GM12878 (cell line): ENCODE measurements around the gene STEAP3. TPM values are rescaled to one million over a fixed set of nuclear protein-coding genes. Genes with fewer than 3 reads are reported as not detected.

ENCODE experiments used
- ATAC-seq: fragments of 200-7000 bp; cut with Tn5 transposase; 3 replicates; pipeline ENCODE4 v1.9.1; 2020; ENCODE audit warnings: mild to moderate bottlenecking, moderate library complexity
- BruUV-seq: library from RNA; stranded (reverse); fragments of 400-500 nt; replicated peaks from 2 replicates; lab custom pipeline; 2021; lab: Mats Ljungman, UMichigan
- CTCF ChIA-PET: fragments of 300-600 bp; sonication (Branson Sonifier 250); formaldehyde crosslinking; extraction: SDS; loops from one replicate; lab custom pipeline; 2021; ENCODE audit warnings: inconsistent platforms; lab: Yijun Ruan, JAX
- POLR2A ChIA-PET: fragments of 350-600 bp; formaldehyde crosslinking; extraction: SDS; loops from one replicate; lab custom pipeline; 2021; ENCODE audit warnings: inconsistent platforms; lab: Charles Lee
- RAD21 ChIA-PET: fragments of 300-600 bp; sonication (Branson Sonifier 250); formaldehyde crosslinking; loops from one replicate; lab custom pipeline; 2023; ENCODE audit warnings: antibody characterized with exemption; ENCODE audit not compliant: unreplicated experiment; lab: Charles Lee
- SMC1A ChIA-PET: fragments of 300-600 bp; sonication (Branson Sonifier 250); formaldehyde crosslinking; loops from one replicate; lab custom pipeline; 2023; ENCODE audit not compliant: unreplicated experiment, uncharacterized antibody; lab: Charles Lee
- DNase-seq: peaks from one replicate; pipeline ENCODE4 v3.0.0-alpha.2; 2011; ENCODE audit warnings: low read depth, low spot score
- FAIRE-seq: peaks from 3 replicates; lab custom pipeline; 2011; peaks lifted over from hg19 to GRCh38; lab: Jason Lieb, UNC
- H2AFZ ChIP-seq: 2 replicates; pipeline ENCODE4 v1.6.0; 2011; ENCODE audit warnings: low read depth, low read length, control low read depth; ENCODE audit not compliant: control insufficient read depth
- H3K27ac ChIP-seq: 2 replicates; pipeline ENCODE4 v1.5.1; 2011; ENCODE audit warnings: control low read depth; ENCODE audit not compliant: control insufficient read depth, insufficient read depth
- H3K27me3 ChIP-seq, 2 experiments: replicated peaks in 1 of 2; 2 replicates each; pipeline versions ENCODE4 v1.6.0 to v1.6.1; 2011; ENCODE audit warnings: low read length in 1 of 2; ENCODE audit not compliant: control insufficient read depth in 2 of 2, insufficient read depth in 2 of 2
- H3K36me3 ChIP-seq, 2 experiments: 2 replicates each; pipeline ENCODE4 v1.5.1; 2011; ENCODE audit warnings: low read length in 1 of 2; ENCODE audit not compliant: control insufficient read depth in 2 of 2, insufficient read depth in 2 of 2
- H3K4me1 ChIP-seq: 2 replicates; pipeline ENCODE4 v1.6.1; 2011; ENCODE audit warnings: mild to moderate bottlenecking, low read length, moderate library complexity, mixed read lengths; ENCODE audit not compliant: control insufficient read depth, insufficient read depth
- H3K4me2 ChIP-seq: 2 replicates; pipeline ENCODE4 v1.6.0; 2011; ENCODE audit warnings: control low read depth; ENCODE audit not compliant: control insufficient read depth, insufficient read depth
- H3K4me3 ChIP-seq: fragments of 200-600 bp; sonication (generic); 2 replicates; pipeline ENCODE4 v1.5.1; 2016
- H3K79me2 ChIP-seq: 2 replicates; pipeline ENCODE4 v1.6.0; 2011; ENCODE audit warnings: low read length; ENCODE audit not compliant: control insufficient read depth, insufficient read depth
- H3K9ac ChIP-seq: 2 replicates; pipeline ENCODE4 v1.8.0; 2011; ENCODE audit warnings: low read length, control low read depth, mixed read lengths; ENCODE audit not compliant: control insufficient read depth, insufficient read depth
- H3K9me3 ChIP-seq: replicated peaks from 3 replicates; pipeline ENCODE4 v1.5.1; 2011; ENCODE audit warnings: mild to moderate bottlenecking, low read length; ENCODE audit not compliant: control insufficient read depth, insufficient read depth
- H4K20me1 ChIP-seq: 2 replicates; pipeline ENCODE4 v1.6.0; 2011; ENCODE audit not compliant: control insufficient read depth, insufficient read depth
- BCL3 ChIP-seq: IDR thresholded peaks from 2 replicates; pipeline ENCODE4 v1.6.1; 2011; ENCODE audit warnings: borderline replicate concordance, low read depth, mild to moderate bottlenecking, moderate library complexity, low read length; ENCODE audit not compliant: insufficient read depth, poor library complexity, severe bottlenecking
- FOS ChIP-seq: IDR thresholded peaks from 3 replicates; pipeline ENCODE4 v1.6.1; 2011; ENCODE audit warnings: borderline replicate concordance; ENCODE audit not compliant: insufficient read length; ENCODE audit errors: extremely low read depth
- FOXK2 ChIP-seq: fragments of 450-650 bp; IDR thresholded peaks from 2 replicates; pipeline ENCODE4 v1.6.1; 2017; ENCODE audit warnings: mild to moderate bottlenecking, moderate library complexity
- HDAC2 ChIP-seq: fragments of 200-600 bp; sonication (generic); IDR thresholded peaks from 2 replicates; pipeline ENCODE4 v1.6.1; 2017
- USF1 ChIP-seq: IDR thresholded peaks from 2 replicates; pipeline ENCODE4 v1.6.1; 2011; ENCODE audit warnings: borderline replicate concordance, low read depth, mild to moderate bottlenecking, moderate library complexity, mixed read lengths, low read length; ENCODE audit not compliant: insufficient read depth; ENCODE audit errors: extremely low read length
- WRNIP1 ChIP-seq: IDR thresholded peaks from 2 replicates; pipeline ENCODE4 v1.6.1; 2011; ENCODE audit warnings: low read depth, low read length, improper control_type of control experiment, borderline replicate concordance
- YY1 ChIP-seq: IDR thresholded peaks from 2 replicates; pipeline ENCODE4 v1.6.1; 2011; ENCODE audit warnings: low read depth, mild to moderate bottlenecking, low read length
- ZBED1 ChIP-seq: IDR thresholded peaks from 2 replicates; pipeline ENCODE4 v1.6.1; 2016; ENCODE audit warnings: borderline replicate concordance
- WGBS: methylation state at CpG from one replicate; pipeline ENCODE4 v1.1.6; 2016; ENCODE audit warnings: low lambda C conversion rate; ENCODE audit not compliant: insufficient replicate concordance, insufficient coverage; ENCODE audit errors: missing lambda C conversion rate; 5-methylcytosine and 5-hydroxymethylcytosine counted together
- in situ Hi-C: fragments of 300-500 bp; cut with MboI; formaldehyde crosslinking; loops from 9 replicates; pipeline ENCODE4 v1.14.3; 2018; ENCODE audit warnings: mixed read lengths
- intact Hi-C: fragments of 100-400 bp; cut with micrococcal nuclease; formaldehyde crosslinking; loops from one replicate; pipeline ENCODE4 v1.14.2; 2022; ENCODE audit not compliant: unreplicated experiment
- polyA plus RNA-seq, 11 experiments: library from polyadenylated mRNA; depleted of rRNA in 4 of 11; unstranded in 6 of 11; stranded (reverse) in 5 of 11; fragments of >200 nt; fragmentation: Nextera tagmentation in 4 of 11; fragmentation: Illumina TruSeq in 1 of 11; extraction: Ambion mirVana in 4 of 11; extraction: Trizol in 1 of 11; gene quantifications; 1 replicate in 1 of 11; 2 replicates in 10 of 11; pipeline versions ENCODE4 v1.2.1 to v1.2.3, GENCODE V29; 2011 to 2016; ENCODE audit warnings: inconsistent platforms in 2 of 11, missing spikeins in 2 of 11, low read depth in 1 of 11
- total RNA-seq, 4 experiments: library from RNA; depleted of rRNA in 3 of 4; stranded (reverse); fragments of >200 nt in 3 of 4; fragmentation: Illumina TruSeq in 1 of 4; extraction: Trizol in 1 of 4; gene quantifications; 2 replicates each; pipeline versions ENCODE4 v1.2.1 to v1.2.3, GENCODE V29; 2013 to 2021

The STEAP3 gene
- total and polyA plus RNA-seq, 10 of the 15 experiments (the other 5 are each of a cell fraction or from before 2014, with no cell fraction given) = 0.42 to 8.3 (median 4.8) TPM

GRCh38 chr2:119292226-119292625, 68.6 kb downstream of the STEAP3 start (continued):
- no peak for TF ChIP-seq BCL3
- TF ChIP-seq FOXK2 = no peak
- no peak for TF ChIP-seq HDAC2
- TF ChIP-seq WRNIP1 = no peak
- TF ChIP-seq YY1 = no peak
- no peak for TF ChIP-seq FOS
- no peak for TF ChIP-seq USF1
- TF ChIP-seq, all 136 proteins: peak for 0

GRCh38 chr2:119293254-119293653, 69.6 kb downstream of the STEAP3 start:
- in situ Hi-C loops (no loop called here), intact Hi-C loops (no loop called here)
- no peak overlapping the region for H3K4me2 ChIP-seq
- no peaks in the 10 kb centered on the region for H3K9me3 ChIP-seq
- no peaks in the 10 kb centered on the region for H3K36me3 ChIP-seq
- WGBS = 72% methylated on average over 2 of the region's 2 CpGs
- no peak overlapping the region for H3K27ac ChIP-seq
- no peak overlapping the region for H2AFZ ChIP-seq
- no peaks in the 10 kb centered on the region for H4K20me1 ChIP-seq
- H3K4me1 ChIP-seq = no peaks in the 10 kb centered on the region
- ChIA-PET POLR2A (no interaction called here), RAD21 (no interaction called here), SMC1A (no interaction called here), CTCF (interaction anchor here (1.3 to 1.4 kb wide), 2 partner anchors 183 to 412 kb away, joined by 3 read pairs; no protein-coding TSS in a partner anchor)
- ATAC-seq = no peak
- FAIRE-seq = no peak
- TF ChIP-seq FOXK2 (no peak), ZBED1 (no peak)
- H3K9ac ChIP-seq = no peak overlapping the region
- H3K27me3 ChIP-seq = no peaks in the 10 kb centered on the region
- no peak for DNase-seq
- no peaks in the 10 kb centered on the region for H3K79me2 ChIP-seq
- no TSS peak for BruUV-seq
- no peak overlapping the region for H3K4me3 ChIP-seq
